Stomach (tissue), 4 donors: Measurements from ENCODE around the gene OBP2A.

Experiments used
- CTCF ChIP-seq, 7 experiments: fragments of 450-650 bp in 4 of 7; fragments of 200-600 bp in 3 of 7; sonication (generic) in 3 of 7; IDR thresholded peaks; one replicate each; pipeline ENCODE4 v1.5.1; 2016 to 2019; ENCODE audit warnings: antibody characterized with exemption in 7 of 7, control low read depth in 2 of 7, mild to moderate bottlenecking in 1 of 7
- EP300 ChIP-seq: sonication (generic); formaldehyde crosslinking; IDR thresholded peaks from one replicate; pipeline ENCODE4 v1.6.1; 2017; ENCODE audit warnings: antibody characterized with exemption
- POLR2A ChIP-seq, 4 donors: fragments of 450-650 bp; IDR thresholded peaks; one replicate each; pipeline ENCODE4 v1.6.1; 2016; ENCODE audit warnings: antibody characterized with exemption in 4 of 4, control low read depth in 2 of 4, mild to moderate bottlenecking in 1 of 4, moderate library complexity in 1 of 4
- POLR2AphosphoS5 ChIP-seq, 3 donors: sonication (generic); formaldehyde crosslinking; IDR thresholded peaks; one replicate each; pipeline ENCODE4 v1.6.1; 2016; ENCODE audit warnings: antibody characterized with exemption in 3 of 3

DNA sequence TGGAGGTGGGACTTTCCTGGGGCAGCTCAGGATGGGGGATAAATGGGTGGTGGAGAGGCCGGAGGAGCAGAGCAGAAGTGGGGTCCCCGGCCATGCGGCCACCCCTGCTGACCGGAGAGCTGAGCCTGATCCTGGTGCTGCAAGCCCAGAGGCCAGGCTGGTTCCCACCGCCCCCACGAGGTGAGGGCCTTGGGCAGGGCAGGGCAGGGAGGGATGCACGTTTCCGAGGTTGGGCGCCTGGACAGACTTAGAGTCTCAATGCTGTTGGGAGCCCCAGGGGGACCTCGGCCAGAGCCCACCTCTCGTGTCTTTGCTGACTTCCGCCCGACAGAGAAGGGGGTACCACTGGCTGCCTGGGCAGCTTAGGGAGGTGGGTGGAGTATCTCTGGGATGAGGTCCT, 5.5 kb downstream of the OBP2A start:
- TF ChIP-seq POLR2AphosphoS5 (IDR thresholded peaks at IDR 0.05) (no peak), CTCF (IDR thresholded peaks at IDR 0.05) (no peak), POLR2A (IDR thresholded peaks at IDR 0.05) (no peak), EP300 (no peak)
